Activated CD8-positive, alpha-beta memory T cell treated with anti-CD3 and anti-CD28 coated beads, Interleukin-2, amount 10 ng/mL, durations not matched to agents 7 days and 5 days (primary cell): ENCODE data around the gene LTB4R. TPM values are rescaled to one million over a fixed set of nuclear protein-coding genes. Genes with fewer than 3 reads are reported as not detected.
"Not testable (repeated sequence)": the region's sequence is repeated elsewhere in the genome, so short reads cannot be mapped to it uniquely, and the experiment has no call there.

Source experiments
- ATAC-seq: fragments of 150-1000 bp; cut with Tn5 transposase; one replicate; pipeline ENCODE4 v1.10.0; 2021; ENCODE audit warnings: moderate library complexity
- CTCF ChIA-PET: fragments of 350-600 bp; sonication (Branson Sonifier 250); formaldehyde crosslinking; loops from one replicate; lab custom pipeline; 2021; ENCODE audit warnings: antibody characterized with exemption; lab: Charles Lee
- DNase-seq: peaks from one replicate; pipeline ENCODE4 v3.0.0-alpha.2; 2020
- H3K27ac Mint-ChIP-seq: one replicate; pipeline ENCODE4 v1.8.0; 2021; ENCODE audit warnings: mild to moderate bottlenecking, mixed read lengths
- H3K27me3 Mint-ChIP-seq: one replicate; pipeline ENCODE4 v1.8.0; 2021; ENCODE audit warnings: mixed read lengths
- H3K36me3 Mint-ChIP-seq: one replicate; pipeline ENCODE4 v1.8.0; 2021; ENCODE audit warnings: mild to moderate bottlenecking, mixed read lengths
- H3K4me1 Mint-ChIP-seq: one replicate; pipeline ENCODE4 v1.8.0; 2021; ENCODE audit warnings: mixed read lengths
- H3K4me3 Mint-ChIP-seq: one replicate; pipeline ENCODE4 v1.8.0; 2021; ENCODE audit warnings: mild to moderate bottlenecking, moderate library complexity, mixed read lengths
- H3K9me3 Mint-ChIP-seq: one replicate; pipeline ENCODE4 v1.8.0; 2022; ENCODE audit warnings: low read depth, mixed read lengths
- total RNA-seq, 2 experiments: library from RNA; stranded (reverse); gene quantifications; one replicate each; pipeline ENCODE4 v1.2.3, GENCODE V29; 2021

LTB4R gene
- total RNA-seq, 2 experiments from 2014 or later: 15.6 to 32.5 TPM

DNA sequence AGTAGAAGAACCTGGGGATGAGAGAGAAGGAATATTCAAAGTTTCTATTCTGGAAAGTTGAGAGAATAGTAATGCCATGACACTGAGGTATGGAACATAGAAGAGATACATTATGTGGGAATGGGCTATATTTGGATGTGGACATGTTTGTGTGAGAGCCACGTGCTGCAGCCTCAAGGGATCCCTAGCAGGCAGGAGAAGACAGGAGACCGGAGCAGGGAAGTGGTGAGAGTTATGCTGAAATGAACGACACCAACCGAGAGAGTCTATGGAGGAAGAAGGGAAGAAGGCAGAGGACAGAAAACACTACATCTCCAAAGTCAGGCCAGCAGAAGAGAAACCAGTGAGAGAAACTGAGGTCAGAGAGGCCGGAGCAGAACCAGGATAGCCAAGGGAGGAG lies 38.4 kb downstream of the LTB4R start:
- Mint-ChIP-seq H3K27me3 (peaks cover 61% of the 10 kb centered on the region), H3K27ac (no peak overlapping the region), H3K4me3 (no peak overlapping the region), H3K4me1 (no peaks in the 10 kb centered on the region), H3K36me3 (no peaks in the 10 kb centered on the region), H3K9me3 (no peaks in the 10 kb centered on the region)
- ATAC-seq (no peak), DNase-seq (no peak)
- CTCF ChIA-PET: interaction anchor here (2.0 kb wide), 1 partner anchor 16 kb away, joined by 7 read pairs; no protein-coding TSS in a partner anchor

DNA sequence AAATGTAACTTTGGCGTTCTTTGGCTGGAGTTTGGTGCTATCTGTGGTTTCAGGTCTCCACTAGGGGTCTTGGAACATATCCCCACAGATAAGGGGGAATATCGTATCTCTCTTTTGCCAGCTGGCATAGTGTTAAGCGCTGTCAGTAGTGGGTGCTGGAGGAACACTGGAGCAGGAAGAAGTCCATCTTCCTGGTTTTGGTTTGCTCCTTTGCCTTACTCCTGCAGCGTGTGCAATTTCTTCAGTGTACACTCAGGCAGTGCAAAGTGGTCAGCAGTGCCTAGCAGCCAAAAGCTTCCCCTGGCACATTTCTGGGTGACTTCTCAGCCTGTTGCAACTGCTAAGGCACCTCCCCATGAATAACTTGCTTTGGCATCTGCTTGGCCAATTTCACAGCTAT lies 40.2 kb downstream of the LTB4R start:
- H3K27me3 Mint-ChIP-seq: peaks cover 55% of the 10 kb centered on the region
- CTCF ChIA-PET: interaction anchor here (1.9 to 2.1 kb wide), 2 partner anchors 18 to 80 kb away, joined by 10 read pairs; no protein-coding TSS in a partner anchor
- ATAC-seq (no peak), DNase-seq (no peak)
- H3K4me1 Mint-ChIP-seq: no peaks in the 10 kb centered on the region
- H3K27ac Mint-ChIP-seq: no peak overlapping the region
- no peak overlapping the region for H3K4me3 Mint-ChIP-seq
- no peaks in the 10 kb centered on the region for H3K9me3 Mint-ChIP-seq
- no peaks in the 10 kb centered on the region for H3K36me3 Mint-ChIP-seq

DNA sequence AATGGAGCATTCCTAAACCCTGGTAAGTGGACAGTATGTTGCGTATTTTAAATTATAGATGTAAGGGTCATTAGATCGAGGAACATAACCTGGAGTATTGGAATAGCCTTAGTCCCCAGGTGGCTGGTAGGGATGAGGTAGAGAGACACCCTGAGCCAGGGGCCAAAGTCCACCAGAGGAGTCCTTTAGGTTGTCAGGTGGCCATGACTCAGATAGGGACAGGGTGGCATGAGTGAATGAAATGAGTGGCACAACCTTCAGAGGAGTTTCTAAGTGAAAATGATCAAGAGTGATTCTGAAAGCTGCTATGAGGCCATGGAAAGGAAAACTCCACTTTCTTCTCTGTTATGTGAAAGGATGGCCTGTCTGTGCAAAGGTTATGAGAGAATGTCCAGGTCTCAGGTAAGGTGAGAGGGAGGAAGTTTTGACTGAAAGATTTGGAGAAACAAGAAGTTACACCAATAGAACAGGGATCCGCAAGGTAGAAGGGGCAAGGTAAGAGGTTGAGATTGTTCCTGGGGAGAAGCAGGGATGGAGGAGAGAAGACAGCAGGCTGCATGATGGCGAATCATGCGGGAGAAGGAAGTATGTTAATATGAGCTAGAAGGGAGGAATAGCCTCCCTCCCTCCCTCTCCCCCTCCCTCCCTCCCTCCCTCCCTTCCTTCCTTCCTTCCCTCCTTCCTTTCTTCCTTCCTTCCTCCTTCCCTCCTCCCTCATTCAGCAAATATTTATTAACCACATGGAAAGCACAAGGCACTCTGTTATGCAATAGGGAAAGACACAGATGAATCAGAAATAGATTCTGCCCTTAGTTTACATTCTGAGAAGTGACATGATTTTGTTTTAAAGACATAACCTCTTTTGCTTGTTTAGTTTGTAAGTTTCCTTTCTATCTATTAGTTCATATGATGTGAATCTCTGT lies 42.5 kb downstream of the LTB4R start:
- DNase-seq (no peak), ATAC-seq (no peak)
- no peaks in the 10 kb centered on the region for H3K4me1 Mint-ChIP-seq
- H3K36me3 Mint-ChIP-seq: no peaks in the 10 kb centered on the region
- H3K27me3 Mint-ChIP-seq: peaks cover 55% of the 10 kb centered on the region
- CTCF ChIA-PET: no interaction called here
- H3K27ac Mint-ChIP-seq: no peak overlapping the region
- H3K4me3 Mint-ChIP-seq: no peak overlapping the region
- H3K9me3 Mint-ChIP-seq: no peaks in the 10 kb centered on the region

DNA sequence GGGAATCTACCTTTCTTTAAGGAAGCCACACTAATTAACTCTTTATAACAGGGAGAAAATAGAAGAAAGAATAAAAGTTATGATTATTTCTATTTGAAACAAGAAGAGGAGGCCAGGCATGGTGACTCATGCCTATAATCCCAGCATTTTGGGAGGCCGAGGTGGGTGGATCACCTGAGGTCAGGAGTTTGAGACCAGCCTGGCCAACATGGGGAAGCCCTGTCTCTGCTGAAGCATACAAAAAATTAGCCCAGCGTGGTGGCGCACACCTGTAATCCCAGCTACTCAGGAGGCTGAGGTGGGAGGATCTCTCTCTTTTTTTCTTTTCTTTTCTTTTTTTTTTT lies 43.2 kb downstream of the LTB4R start:
- ATAC-seq, H3K4me3 Mint-ChIP-seq, CTCF ChIA-PET, DNase-seq, H3K27ac Mint-ChIP-seq, H3K9me3 Mint-ChIP-seq, H3K4me1 Mint-ChIP-seq, H3K36me3 Mint-ChIP-seq: not testable (repeated sequence)
- H3K27me3 Mint-ChIP-seq: peaks cover 50% of the 10 kb centered on the region

DNA sequence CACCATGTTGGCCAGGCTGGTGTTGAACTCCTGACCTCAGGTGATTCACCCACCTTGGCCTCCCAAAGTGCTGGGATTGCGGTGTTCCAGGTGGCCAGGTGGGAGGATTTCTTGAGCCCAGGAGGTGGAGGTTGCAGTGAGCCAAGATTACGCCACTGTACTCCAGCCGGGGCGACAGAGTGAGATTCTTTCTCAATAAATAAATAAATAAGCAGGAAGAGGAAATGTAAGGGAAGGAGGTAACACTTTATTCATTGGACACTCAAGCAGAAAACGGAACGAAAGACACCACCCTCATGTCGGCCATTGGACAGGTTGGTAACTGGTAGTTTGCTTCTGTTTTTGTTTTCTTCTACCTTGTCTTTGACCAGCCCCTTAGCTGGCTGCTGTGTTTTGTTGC lies 43.7 kb downstream of the LTB4R start:
- Mint-ChIP-seq H3K4me3 (no peak overlapping the region), H3K9me3 (no peaks in the 10 kb centered on the region), H3K27me3 (peaks cover 50% of the 10 kb centered on the region), H3K27ac (no peak overlapping the region), H3K4me1 (no peaks in the 10 kb centered on the region), H3K36me3 (no peaks in the 10 kb centered on the region)
- DNase-seq (no peak), ATAC-seq (no peak)
- CTCF ChIA-PET: no interaction called here

DNA sequence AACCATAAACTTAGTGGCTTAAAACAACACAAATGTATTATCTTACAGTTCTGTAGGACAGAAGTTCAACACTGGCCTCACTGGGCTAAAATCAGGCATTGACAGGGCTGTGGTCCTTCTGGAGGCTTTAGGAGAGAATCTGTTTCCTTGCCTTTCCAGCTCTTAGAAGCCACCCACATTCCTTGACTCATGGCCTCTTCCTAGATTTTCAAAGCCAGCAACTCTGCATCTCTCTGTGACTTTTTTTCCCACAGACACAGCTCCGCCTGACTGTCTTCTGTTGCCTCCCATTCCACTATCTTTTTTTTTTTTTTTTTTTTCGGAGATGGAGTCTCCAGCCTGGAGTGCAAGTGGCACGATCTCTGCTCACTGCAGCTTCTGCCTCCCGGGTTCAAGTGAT lies 44.9 kb downstream of the LTB4R start:
- H3K27me3 Mint-ChIP-seq: peaks cover 47% of the 10 kb centered on the region
- no peak for DNase-seq
- H3K27ac Mint-ChIP-seq: no peak overlapping the region
- no peaks in the 10 kb centered on the region for H3K9me3 Mint-ChIP-seq
- no peaks in the 10 kb centered on the region for H3K36me3 Mint-ChIP-seq
- no peak for ATAC-seq
- no peaks in the 10 kb centered on the region for H3K4me1 Mint-ChIP-seq
- CTCF ChIA-PET: interaction anchor here (0.6 kb wide), 1 partner anchor 10 kb away, joined by 3 read pairs; no protein-coding TSS in a partner anchor
- no peak overlapping the region for H3K4me3 Mint-ChIP-seq

DNA sequence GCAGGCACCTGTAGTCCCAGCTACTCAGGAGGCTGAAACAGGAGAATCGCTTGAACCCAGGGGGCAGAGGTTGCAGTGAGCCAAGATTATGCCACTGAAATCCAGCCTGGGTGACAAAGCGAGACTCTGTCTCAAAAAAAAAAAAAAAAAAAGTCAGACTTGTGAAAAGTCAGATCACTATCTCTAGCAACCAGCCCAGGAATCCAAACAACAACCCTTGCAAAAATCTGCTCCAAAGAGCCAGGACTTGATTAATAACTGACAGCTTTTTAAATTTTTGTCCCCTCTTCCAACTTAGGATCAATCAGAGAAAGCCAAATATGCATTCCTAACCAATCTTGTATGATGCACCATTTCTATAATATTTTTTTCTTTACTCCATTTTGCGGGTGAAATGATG lies 49.0 kb downstream of the LTB4R start:
- H3K36me3 Mint-ChIP-seq: no peaks in the 10 kb centered on the region

DNA sequence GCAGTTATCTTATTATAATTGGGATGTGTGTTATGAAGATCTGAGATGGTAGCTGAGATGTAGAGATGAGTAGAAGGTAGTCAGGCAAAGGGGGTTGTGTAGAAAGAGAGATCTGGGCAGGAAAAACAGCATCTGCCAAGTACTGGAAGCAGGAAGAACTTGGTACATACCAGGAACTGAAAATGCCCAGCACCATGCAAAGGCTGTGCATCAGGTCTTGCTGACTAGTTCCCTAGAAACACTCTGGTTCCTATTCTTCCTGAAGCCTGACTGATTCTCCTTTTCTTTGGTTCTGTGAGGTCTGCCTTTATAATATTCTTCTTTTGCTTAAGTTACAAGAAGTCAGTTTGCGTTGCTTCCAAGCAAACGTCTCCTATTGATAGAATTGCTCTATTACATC lies 50.0 kb downstream of the LTB4R start:
- CTCF ChIA-PET: interaction anchor here (1.0 to 2.8 kb wide), 3 partner anchors 9 to 70 kb away, joined by 3 to 17 read pairs (median 13); partner anchors contain the start of gene ADCY4
- Mint-ChIP-seq H3K36me3 (no peaks in the 10 kb centered on the region), H3K9me3 (no peaks in the 10 kb centered on the region)

More for the DNA sequence above, 49.0 kb downstream of the LTB4R start:
- DNase-seq (no peak), ATAC-seq (no peak)
- CTCF ChIA-PET: interaction anchor here (1.1 kb wide), 1 partner anchor 71 kb away, joined by 3 read pairs; no protein-coding TSS in a partner anchor
- peaks cover 4% of the 10 kb centered on the region for H3K4me1 Mint-ChIP-seq
- peaks cover 50% of the 10 kb centered on the region for H3K27me3 Mint-ChIP-seq
- no peak overlapping the region for H3K4me3 Mint-ChIP-seq
- no peak overlapping the region for H3K27ac Mint-ChIP-seq
- H3K9me3 Mint-ChIP-seq: no peaks in the 10 kb centered on the region

DNA sequence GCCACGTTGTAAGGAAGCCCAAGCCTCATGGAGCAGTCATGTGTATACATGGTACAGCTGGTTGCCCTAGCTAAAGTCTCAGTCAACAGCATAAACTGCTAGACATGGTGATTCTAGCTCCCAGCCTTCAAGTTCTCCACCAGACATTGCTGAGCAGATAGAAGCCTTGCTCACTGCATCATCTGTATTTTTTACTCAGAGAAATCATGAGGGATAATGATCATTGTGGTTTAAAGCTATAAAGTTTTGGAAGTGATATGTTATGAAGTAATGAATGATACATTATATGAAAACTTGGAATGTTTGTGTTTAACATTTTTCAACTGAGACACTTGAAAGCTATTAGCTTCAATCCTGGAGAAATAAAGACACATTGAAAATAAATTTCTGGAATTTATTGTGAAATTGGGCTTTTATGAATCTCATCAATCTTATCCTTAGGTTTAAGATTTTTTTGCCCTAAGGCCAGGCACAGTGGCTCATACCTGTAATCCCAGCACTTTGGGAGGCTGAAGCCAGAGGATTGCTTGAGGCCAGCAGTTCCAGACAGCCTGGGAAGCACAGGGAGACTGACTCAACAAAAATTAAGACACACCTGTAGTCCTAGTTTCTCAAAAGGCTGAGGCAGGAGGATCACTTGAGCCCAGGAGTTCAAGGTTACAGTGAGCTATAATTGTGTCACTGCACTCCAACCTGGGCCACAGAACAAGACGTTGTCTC lies 51.1 kb downstream of the LTB4R start:
- Mint-ChIP-seq H3K27ac (no peak overlapping the region), H3K27me3 (peaks cover 66% of the 10 kb centered on the region), H3K4me3 (no peak overlapping the region), H3K36me3 (no peaks in the 10 kb centered on the region), H3K9me3 (no peaks in the 10 kb centered on the region), H3K4me1 (peaks cover 19% of the 10 kb centered on the region)
- CTCF ChIA-PET: interaction anchor here (1.3 to 2.8 kb wide), 3 partner anchors 28 to 73 kb away, joined by 4 to 17 read pairs (median 13); partner anchors contain the start of gene ADCY4
- ATAC-seq: no peak
- DNase-seq: no peak

More for the DNA sequence above, 50.0 kb downstream of the LTB4R start:
- ATAC-seq (no peak), DNase-seq (no peak)
- H3K4me3 Mint-ChIP-seq: no peak overlapping the region
- H3K27me3 Mint-ChIP-seq: peaks cover 60% of the 10 kb centered on the region
- H3K27ac Mint-ChIP-seq: no peak overlapping the region
- peaks cover 12% of the 10 kb centered on the region for H3K4me1 Mint-ChIP-seq

DNA sequence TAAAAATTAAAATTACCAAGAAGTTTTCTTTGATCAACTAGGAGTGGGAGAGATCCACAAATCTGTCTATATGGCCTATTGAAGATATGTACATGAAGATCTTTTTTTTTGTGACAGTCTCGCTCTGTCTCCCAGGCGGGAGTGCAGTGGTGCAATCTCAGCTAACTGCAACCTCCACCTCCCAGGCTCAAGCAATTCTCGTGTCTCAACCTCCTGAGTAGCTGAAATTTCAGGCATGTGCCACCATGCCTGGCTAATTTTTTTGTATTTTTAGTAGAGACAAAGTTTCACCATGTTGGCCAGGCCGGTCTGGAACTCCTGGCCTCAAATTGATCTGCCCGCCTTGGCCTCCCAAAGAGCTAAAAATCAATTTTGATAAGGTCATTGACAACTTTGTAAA lies 52.1 kb downstream of the LTB4R start:
- CTCF ChIA-PET: interaction anchor here (1.3 to 2.8 kb wide), 2 partner anchors 68 to 72 kb away, joined by 4 to 13 read pairs; no protein-coding TSS in a partner anchor
- H3K27ac Mint-ChIP-seq: no peak overlapping the region
- peaks cover 24% of the 10 kb centered on the region for H3K4me1 Mint-ChIP-seq
- no peak overlapping the region for H3K4me3 Mint-ChIP-seq
- H3K9me3 Mint-ChIP-seq: no peaks in the 10 kb centered on the region
- no peak for DNase-seq
- peaks cover 66% of the 10 kb centered on the region for H3K27me3 Mint-ChIP-seq
- no peaks in the 10 kb centered on the region for H3K36me3 Mint-ChIP-seq
- ATAC-seq: no peak

DNA sequence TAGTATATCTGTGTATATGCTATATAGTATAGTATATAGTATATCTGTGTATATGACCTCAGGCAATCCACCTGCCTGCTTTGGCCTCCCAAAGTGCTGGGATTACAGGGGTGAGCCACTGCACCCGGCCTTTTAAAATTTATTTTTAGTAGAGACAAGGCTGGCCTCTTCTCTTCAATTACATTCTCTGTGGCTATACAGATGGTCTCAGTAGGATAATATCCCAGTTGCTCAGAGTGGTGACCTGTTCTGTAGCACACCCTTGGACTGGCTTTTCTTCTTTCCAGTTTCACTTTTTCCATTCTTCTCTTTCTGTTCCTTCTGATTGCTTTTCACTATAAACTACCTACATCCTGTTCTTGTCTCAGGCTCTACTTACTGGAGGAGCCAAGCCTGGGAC lies 53.5 kb downstream of the LTB4R start:
- CTCF ChIA-PET: interaction anchor here (0.9 to 2.2 kb wide), 5 partner anchors 18 to 71 kb away, joined by 3 to 41 read pairs (median 11); partner anchors contain the start of gene KHNYN
- Mint-ChIP-seq H3K9me3 (no peaks in the 10 kb centered on the region), H3K36me3 (no peaks in the 10 kb centered on the region), H3K4me3 (no peak overlapping the region), H3K27me3 (peaks cover 68% of the 10 kb centered on the region), H3K27ac (no peak overlapping the region), H3K4me1 (peaks cover 24% of the 10 kb centered on the region)
- ATAC-seq (no peak), DNase-seq (no peak)

DNA sequence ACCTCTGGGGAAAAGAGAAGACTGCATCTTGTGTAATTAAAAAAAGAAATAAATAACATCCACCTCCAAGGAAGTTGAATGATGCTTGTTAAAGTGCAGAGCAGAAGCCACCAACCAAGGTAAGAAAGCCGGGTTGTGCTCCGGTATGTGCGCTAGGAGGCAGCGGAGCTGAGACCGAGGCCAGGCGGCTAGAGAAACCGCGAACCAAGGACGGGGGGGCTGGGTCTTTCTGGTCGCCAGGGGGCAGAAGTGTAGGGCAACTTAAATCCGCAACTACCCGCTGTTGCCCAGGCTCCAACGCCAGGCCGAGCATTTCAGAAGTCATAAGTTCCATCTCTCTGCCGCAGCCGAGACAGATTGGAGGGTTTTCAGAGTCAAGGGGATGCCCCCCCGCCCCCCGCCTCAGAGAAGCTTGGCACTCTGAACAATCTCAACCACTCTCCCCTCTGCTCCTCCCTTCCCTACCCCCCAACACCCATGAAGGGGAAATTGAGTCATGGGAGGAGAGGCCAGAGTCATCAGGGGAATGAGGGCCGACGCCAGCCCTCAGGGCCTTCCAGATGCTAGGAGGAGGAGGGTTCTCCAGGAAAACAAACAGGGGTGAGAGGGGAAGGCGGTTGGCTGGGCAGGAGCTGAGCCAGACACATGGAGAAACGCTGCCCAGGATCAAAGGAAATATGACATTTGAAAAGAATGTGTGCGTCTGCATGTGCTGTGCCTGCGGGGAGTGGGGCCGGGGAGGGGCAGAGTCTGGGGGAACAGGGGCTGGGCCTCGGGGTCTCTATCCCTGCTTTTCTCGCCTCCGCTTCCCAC lies 54.5 kb downstream of the LTB4R start:
- ATAC-seq (peak; percentile 67), DNase-seq (peak; percentile 69)
- no peaks in the 10 kb centered on the region for H3K36me3 Mint-ChIP-seq
- H3K4me1 Mint-ChIP-seq: peaks cover 24% of the 10 kb centered on the region
- H3K4me3 Mint-ChIP-seq: no peak overlapping the region
- peaks cover 65% of the 10 kb centered on the region for H3K27me3 Mint-ChIP-seq
- CTCF ChIA-PET: interaction anchor here (0.9 to 2.2 kb wide), 6 partner anchors 19 to 70 kb away, joined by 3 to 41 read pairs (median 8); partner anchors contain the start of gene KHNYN
- no peak overlapping the region for H3K27ac Mint-ChIP-seq
- H3K9me3 Mint-ChIP-seq: no peaks in the 10 kb centered on the region
